ENCODE data around the gene ENTPD2. TPM values are rescaled to one million over a fixed set of nuclear protein-coding genes. Genes with fewer than 3 reads are reported as not detected.

ENTPD2 gene
- total RNA-seq, 2 donors from 2014 or later = 25.0 to 26.3 TPM

DNA sequence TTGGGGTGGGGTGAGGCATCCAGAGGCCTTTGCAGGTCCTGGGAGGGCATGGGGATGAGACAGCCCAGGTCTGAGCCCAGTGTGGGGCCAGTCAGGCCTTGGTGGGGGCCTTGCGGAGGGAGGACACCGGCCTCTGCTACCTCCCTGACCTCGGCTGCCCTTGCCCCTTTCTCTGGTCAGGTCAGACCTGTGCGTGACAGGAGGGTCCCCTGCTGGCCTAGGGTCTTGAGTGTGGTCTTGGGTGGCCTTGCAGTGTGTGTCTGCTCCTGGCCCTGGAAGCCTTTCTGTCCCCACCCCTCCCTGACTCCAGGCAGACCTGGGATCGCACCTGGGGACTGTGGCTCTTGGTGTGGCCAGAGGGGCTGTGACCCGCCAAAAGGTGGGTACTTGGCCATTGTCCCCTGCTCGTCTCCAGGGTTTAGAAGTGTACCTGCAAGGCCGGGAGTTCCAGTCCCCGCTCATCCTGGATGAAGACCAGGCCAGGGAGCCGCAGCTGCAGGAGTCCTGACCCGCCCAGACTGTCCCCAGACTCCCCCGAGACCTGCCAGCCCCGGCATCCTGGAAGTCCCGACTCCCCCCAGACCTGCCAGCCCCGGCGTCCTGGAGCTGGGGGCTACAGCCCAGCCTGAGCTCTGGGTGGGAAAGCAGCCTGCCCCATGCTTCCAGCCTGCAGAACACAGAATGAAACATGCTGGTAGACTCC is 28.5 kb upstream of the ENTPD2 start:
- intact Hi-C loops (cut with DNase I, micrococcal nuclease) = no loop called here
- ATAC-seq (no peak), DNase-seq (no peak)

DNA sequence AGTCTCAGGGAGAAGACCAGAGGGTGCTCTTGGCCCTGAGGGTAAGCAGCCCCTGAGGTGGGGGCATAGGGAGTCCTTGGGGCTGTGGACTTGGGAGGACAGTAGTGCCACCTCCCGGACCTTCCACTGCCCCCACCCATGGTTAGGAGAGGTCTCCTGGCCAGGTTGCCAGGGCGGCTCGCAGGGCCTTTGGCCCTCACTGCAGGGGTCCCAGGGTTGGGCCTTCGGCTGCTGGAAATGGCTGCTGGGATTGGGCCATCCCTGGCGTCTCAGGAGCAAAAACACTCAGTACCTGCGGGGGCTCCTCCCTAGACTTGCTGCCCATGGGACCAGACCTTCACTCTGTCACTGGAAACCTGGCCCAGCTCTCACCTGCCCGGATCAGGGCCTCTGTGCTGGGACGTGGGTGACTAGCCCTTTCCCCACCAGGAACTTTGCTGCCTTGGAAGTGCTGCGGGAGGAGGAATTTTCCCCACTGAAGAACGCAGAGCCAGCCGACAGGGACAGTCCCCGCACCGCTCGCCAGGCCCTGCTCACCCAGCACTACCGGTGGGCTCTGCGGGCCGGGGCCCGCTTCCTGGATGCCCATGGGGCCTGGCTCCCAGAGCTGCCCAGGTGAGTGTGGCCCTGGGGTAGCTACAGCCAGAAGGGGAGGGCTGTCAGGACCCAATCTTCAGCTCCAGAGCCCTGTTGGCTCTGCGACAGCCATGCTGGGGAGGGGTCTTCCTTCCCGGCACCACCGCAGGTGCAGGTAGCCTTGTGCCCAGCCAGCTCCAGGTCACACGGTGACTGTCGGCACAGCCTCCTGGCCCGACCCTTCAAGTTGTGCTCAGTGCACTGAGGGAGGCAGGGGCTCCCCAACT is 26.6 kb upstream of the ENTPD2 start:
- ATAC-seq = no peak
- DNase-seq = no peak

DNA sequence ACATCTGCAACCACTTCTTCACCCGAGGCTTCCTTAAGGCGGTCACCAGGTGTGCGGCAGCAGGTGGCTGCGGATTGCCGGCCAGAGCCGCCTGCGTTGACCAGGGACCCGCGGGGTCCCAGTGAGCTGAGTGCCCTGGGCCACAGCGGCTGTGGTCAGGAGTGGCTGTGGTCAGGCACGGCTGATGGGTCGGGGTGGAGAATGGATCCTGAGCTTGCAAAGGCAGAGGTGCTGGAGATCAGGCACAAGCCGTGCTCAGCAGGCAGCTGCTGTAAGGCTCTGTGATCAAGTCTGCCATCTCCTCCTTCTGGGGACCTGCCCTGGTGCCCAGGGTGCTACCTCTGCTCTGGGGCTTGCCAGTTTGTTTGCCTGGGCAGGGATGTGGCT is 25.5 kb upstream of the ENTPD2 start:
- ATAC-seq = no peak
- no peak for DNase-seq
- intact Hi-C loops (cut with DNase I, micrococcal nuclease) = no loop called here

More for the DNA sequence above, 26.6 kb upstream of the ENTPD2 start:
- intact Hi-C loops (cut with DNase I, micrococcal nuclease) = no loop called here

DNA sequence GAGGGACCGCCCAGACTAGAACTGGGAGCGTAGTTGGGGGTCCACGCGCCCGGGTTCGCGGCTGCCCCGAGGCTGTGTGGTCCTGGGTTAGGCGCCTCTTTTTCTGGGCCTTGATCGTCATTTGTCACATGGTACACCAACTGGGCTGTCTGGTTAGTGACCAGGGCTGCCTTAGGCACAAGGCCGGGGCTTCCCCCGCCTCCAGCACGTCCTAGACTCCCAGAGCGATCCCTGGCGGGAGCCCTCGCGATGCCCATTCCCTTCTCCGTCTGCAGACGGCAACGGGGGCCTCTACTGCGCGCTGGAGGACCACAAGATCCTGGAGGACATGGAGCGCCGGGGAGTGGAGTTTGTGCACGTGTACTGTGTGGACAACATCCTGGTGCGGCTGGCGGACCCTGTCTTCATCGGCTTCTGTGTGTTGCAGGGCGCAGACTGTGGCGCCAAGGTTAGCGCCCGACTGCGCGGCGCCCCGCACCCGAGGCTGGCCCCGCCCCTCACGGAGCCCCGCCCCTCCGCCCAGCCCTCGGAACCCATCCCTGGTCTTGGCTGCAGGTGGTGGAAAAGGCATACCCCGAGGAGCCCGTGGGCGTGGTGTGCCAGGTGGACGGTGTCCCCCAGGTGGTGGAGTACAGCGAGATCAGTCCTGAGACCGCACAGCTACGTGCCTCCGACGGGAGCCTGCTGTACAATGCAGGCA is 25.0 kb upstream of the ENTPD2 start:
- intact Hi-C loops (cut with DNase I, micrococcal nuclease) = no loop called here
- DNase-seq (peak in 1 of 2 donors; percentile 67), ATAC-seq (peak; percentile 78)

DNA sequence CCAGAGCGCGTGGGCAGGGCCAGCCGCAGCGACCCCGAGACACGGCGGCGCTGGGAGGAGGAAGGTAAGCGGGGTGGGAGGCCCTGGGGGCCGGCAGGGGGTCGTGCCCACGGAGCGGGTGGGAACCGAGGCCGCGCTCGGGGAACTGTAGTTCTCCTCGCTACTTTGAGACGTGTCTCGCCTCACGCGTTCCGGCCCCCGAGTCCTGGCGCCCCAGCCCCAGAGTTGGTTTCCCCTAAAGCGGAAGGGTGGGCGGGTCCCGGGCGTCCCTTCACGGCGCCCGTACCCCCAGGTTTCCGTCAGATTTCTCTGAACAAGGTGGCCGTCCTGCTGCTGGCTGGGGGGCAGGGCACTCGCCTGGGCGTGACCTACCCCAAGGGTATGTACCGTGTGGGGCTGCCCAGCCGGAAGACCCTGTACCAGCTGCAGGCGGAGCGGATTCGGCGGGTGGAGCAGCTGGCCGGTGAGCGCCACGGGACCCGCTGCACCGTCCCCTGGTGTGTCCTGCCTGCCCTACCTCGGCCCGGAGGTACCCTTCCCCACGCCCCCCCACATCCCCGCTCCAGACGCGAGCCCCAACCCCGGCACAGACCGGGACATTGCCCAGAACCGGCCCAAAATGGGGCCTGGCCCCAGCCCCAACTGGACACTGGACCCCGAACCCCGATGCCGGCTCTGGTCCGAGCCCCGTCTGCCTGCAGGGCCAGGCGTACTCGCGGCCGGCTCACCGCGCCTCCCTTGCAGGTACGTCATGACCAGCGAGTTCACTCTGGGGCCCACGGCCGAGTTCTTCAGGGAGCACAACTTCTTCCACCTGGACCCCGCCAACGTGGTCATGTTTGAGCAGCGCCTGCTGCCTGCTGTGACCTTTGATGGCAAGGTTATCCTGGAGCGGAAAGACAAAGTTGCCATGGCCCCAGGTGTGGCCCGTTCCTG is 24.2 kb upstream of the ENTPD2 start:
- peak in 1 of 2 donors; percentile 73 for DNase-seq
- intact Hi-C loops (cut with DNase I, micrococcal nuclease) = no loop called here
- ATAC-seq = peak; percentile 38

DNA sequence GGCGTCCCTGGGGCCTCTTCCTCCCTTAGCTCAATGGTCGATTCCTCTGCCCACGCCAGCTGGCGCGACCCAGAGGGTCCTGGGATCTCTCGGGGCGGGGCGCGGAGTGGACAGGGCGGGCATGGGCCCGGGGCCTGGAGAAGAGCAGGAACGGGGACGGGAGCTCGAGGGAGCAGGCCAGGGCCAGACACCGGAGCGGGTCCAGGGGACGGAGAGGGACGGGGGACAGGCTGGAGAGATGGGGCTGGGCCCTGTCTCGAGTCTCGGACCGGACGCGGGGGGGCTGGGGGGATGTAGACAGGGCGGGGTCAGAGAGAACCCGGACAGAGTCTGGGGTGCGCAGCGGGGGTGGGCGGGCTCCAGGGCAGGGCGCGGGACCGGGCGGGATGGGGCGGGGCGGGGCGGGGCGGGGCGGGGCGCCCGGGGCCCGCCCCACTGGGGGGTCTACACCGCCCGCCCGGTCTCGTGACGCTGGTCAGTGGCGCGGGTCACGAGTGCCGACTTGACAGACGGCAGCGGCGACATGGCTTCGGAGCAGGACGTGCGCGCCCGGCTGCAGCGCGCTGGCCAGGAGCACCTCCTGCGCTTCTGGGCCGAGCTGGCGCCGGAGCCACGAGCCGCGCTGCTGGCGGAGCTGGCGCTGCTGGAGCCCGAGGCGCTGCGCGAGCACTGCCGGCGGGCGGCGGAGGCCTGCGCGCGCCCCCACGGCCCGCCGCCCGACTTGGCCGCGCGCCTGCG is 23.3 kb upstream of the ENTPD2 start, which contains the start of gene UAP1L1:
Gene UAP1L1, plus strand, starts transcription at position 508 of the 738 bp plus-strand sequence. Its CDS starts 16 bp downstream, at position 524.
- peak; percentile 31 for ATAC-seq
- intact Hi-C loops (cut with DNase I, micrococcal nuclease) = no loop called here
- DNase-seq = peak; percentile 81 to 85

DNA sequence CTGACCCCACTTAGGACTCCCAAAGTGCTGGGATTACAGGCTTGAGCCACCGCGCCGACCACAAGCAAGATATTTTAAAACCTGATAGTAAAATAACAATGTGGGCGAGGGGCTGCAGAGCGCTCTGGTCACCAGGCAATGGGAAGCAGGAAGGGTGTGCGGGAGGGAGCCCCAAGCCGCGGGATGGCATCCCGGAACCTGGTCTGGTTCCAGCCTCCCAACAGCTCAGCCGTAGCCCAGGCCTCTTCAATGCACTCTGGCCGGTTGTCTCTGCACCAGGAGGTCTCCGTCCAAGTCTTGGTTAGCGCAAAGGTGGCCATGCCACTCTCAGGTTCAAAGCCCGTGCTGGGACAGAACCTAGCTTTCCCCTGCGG is 22.8 kb upstream of the ENTPD2 start:
- no peak for ATAC-seq
- no peak for DNase-seq
- intact Hi-C loops (cut with DNase I, micrococcal nuclease) = no loop called here

DNA sequence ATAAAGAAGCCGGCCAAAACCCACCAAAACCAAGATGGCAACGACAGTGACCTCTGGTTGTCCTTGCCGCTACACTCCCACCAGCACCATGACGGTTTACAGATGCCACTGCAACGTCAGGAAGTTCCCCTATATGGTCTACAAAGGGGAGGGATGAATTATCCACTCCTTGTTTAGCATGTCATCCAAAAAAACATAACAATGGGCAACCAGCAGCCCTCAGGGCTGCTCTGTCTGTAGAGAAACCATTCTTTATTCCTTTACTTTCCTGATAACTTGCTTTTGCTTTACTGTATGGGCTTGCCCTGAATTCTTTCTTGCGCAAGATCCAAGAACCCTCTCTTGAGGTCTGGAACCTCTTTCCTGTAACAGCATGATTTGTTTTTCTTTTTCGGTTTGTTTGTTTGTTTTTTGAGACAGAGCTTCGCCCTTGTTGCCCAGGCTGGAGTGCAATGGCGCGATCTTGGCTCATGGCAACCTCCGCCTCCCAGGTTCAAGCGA is 21.5 kb upstream of the ENTPD2 start:
- no peak for DNase-seq
- intact Hi-C loops (cut with DNase I, micrococcal nuclease) = no loop called here
- no peak for ATAC-seq

DNA sequence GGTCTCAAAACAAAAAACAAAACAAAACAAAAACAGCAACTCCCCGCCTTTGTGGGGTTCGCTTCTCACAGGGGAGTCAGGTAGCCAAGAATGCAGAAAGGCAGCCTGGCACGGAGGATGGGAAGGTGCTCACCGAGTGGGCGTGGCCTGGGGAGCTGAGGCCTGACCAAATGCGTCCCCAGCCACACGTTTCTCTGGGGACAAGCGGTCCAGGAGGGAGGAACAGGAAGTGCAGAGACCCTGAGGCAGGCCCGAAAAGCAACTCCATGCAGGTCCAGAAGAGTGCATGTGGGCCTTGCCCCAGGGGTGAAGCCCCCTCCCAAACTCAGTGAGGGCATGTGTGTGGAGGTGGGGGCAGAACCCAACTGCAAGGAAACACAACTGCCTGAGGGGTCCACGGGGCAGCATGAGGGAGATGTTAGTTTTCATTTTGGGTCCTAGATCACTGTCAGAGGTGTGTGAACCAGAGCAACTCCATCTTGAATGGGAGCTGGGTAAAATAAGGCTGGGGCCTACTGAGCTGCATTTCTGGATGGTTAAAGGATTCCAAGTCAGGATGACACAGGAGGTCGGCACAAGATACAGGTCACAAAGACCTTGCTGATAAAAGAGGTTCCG is 20.9 kb upstream of the ENTPD2 start:
- DNase-seq (peak in 1 of 2 donors; percentile 33), ATAC-seq (no peak)
- intact Hi-C loops (cut with DNase I, micrococcal nuclease) = no loop called here

DNA sequence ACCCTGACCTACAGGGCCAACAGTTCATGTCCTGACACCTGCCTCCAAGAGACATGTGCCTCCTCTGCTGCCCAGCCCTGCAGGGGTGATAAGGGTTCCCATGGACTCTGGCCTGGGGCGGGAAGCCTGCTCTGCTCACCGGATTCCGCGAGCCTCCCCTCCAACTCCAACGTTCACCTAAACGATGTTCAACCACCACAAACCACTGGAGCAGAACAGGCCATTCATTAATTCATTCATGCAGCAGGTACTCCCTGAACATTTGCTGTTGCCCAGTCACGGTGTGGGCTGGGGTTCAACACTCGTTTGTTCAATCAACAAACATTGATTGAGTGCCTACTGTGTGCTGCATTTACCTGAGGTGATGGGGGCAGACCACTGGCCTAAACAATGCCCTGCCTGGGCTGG is 20.1 kb upstream of the ENTPD2 start:
- ATAC-seq (peak; percentile 18), DNase-seq (peak in 1 of 2 donors; percentile 56)
- intact Hi-C loops (cut with DNase I, micrococcal nuclease) = no loop called here

DNA sequence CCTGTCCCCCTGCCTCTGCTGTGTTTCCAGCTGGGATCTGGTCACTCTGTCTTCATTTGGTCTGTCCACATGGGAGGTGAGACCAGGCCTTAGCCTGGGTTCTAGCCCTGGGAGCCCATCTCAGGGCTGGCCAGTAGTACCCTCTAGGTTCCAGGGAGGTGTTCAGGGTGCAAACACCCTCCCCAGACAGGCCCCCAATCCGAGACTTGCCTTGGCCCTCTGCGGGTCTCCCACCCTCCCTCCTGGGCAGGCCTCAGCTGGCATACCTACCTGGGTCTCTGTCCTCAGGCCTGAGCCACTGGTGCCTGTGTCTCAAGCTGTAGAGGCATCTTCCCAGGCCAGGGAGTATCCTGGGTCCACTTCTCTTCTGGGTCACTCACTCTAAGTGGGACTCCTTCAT is 17.4 kb upstream of the ENTPD2 start:
- DNase-seq (no peak), ATAC-seq (no peak)
- intact Hi-C loops (cut with DNase I, micrococcal nuclease) = no loop called here

DNA sequence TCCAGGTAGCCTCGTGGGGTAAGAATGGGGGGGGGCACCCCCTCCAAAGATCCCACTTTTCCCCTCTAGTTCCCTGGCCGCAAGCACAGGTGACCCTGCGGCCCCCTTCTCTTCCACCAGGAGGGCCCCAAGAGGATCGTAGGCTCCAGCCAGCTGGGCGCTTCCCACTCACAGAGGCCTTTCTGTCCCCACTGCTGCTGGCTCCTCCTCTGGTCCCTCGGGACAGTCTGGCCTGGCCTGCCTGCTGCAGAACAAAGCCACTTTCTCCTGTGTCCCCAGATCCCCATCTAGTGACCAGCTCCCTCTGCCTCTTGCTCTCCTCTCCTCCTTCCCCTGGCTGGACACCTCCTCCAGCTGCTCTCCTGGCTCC is 17.0 kb upstream of the ENTPD2 start:
- intact Hi-C loops (cut with DNase I, micrococcal nuclease) = no loop called here
- peak; percentile 6 for ATAC-seq
- no peak for DNase-seq

DNA sequence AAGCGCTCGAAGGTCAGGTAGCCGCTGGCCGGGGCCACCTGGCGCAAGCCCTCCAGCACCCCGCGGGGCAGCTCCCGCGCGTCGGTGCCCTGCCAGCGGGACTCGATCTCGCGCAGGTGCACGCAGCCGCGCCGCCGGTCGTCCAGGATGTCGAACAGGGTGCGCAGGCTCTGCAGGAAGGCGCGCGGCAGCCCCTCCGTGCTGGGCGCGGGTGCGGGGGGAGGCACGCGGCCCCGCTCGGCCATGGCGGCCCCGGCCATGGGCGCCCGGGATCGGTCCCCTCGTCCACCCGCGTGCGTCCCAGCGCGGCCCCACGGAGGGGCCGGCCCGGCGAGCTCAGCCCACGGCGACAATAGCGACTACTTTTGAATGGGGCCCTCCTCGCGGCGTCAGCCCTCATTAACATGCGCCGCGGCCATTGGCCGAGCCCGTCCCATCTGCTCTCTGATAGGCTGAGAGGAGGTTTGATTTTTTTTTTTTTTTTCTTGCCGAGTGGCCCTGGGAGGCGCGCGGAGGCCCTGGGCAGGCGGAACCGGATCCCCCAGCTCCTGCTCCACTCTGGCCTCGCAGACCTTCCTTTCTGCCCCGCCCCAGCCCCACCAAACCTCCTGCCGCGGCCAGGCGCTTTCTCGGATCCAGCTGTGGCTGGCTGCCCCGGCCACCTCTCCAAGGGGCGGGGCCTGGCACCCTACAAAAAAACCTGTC is 16.5 kb upstream of the ENTPD2 start, which contains the start of gene SAPCD2:
Gene SAPCD2, minus strand, starts transcription at position 357 of the 705 bp plus-strand sequence. Its CDS starts 97 bp downstream, at position 260.
- intact Hi-C loops (cut with DNase I, micrococcal nuclease) = no loop called here
- peak; percentile 90 to 91 for DNase-seq
- ATAC-seq = peak; percentile 78

DNA sequence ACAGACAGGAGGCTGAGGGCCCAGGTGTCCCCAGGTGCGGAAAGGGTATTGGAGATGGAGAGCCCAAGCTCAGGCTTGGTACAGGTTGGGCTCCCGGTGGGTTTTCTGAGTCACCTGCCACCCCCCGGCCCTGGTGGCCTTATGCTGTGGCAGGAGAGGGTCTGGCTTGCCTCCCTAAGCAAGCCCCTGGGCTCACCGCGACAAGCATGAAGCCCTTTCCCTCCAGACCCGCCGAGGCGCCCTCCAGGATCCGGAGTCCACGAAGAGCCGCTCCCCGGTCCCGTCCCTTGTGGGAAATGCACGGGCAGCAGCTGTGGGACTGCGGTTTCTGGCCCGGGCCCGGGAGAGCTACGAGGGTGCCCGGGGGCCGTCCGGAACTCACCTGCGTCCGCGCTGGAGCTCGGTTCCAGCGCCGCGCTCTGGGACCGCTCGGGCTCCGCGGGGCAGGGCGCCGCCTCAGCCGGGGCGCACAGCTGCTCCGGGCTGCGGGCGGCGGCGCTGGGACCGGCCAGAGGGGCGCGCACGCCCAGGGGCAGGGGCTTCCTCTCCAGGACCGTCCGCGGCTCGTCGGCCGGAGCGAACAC is 15.7 kb upstream of the ENTPD2 start:
- DNase-seq (peak; percentile 27 to 30), ATAC-seq (peak; percentile 18)
- intact Hi-C loops (cut with DNase I, micrococcal nuclease) = no loop called here

DNA sequence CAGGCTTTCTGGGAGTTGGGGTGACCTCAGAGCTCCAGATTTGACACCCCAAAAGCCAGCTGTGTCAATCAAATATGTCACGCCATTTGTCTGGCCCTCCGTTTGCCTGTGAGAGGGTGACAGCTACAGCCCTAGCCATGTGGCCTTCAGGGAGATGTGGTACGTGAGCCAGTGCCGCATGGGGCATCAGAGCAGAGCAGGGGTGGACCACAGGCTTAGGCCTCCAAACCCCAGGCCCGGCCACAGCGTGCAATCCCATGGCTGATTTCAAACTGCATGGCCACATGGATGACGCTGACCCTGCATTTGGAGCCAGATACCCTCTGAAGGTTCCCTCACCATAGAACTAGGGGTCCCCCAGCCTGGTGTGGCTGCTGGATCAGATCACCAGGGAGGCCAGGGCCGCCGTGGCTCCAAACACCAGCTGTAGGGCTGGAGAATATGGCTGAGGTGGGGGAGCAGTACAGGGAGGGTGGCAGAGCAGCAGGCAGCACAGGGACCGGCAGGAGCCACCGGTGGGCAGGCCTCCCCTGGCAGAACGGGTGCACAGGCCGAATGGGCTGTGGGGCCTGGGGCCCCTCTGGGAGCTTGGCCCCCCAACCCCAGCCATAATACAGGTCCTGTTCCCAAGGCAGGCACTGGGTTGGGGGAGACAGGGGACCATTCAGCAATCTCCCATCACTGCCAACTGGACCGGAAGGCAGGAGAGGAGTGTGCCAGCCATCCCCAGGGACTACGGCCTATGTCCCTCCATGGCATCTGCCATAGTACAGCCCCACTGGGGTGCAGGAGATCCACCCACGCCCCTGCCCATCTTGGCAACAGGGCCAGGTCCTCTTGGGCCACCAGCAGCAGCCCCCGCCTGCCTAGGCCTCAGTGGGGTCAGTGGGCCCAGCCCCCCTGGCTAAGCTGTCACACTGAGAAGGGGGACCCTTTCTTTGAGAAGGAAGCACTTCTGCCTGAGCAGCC is 15.0 kb upstream of the ENTPD2 start:
- ATAC-seq = no peak
- intact Hi-C loops (cut with DNase I, micrococcal nuclease) = no loop called here
- DNase-seq = no peak

Data from left colon (tissue), 2 donors.